ENCODE data around the gene WDR59.

- TF ChIP-seq ZNF10 (tag by site-specific recombination; IDR thresholded peaks at IDR 0.05) (no peak), GLI4 (tag by site-specific recombination; IDR thresholded peaks at IDR 0.05) (no peak), CTCF (tag by site-specific recombination; IDR thresholded peaks at IDR 0.05) (no peak), ZNF624 (tag by site-specific recombination; IDR thresholded peaks at IDR 0.05) (no peak), IKZF3 (tag by site-specific recombination; IDR thresholded peaks at IDR 0.05) (no peak), ZNF449 (tag by site-specific recombination; IDR thresholded peaks at IDR 0.05) (no peak), ZNF426 (tag by site-specific recombination; IDR thresholded peaks at IDR 0.05) (no peak), ZNF24 (tag by site-specific recombination; IDR thresholded peaks at IDR 0.05) (no peak), ZNF37A (tag by site-specific recombination; IDR thresholded peaks at IDR 0.05) (no peak)
- TF ChIP-seq, protein P1, sequence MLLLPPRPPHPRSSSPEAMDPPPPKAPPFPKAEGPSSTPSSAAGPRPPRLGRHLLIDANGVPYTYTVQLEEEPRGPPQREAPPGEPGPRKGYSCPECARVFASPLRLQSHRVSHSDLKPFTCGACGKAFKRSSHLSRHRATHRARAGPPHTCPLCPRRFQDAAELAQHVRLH (tag by site-specific recombination; IDR thresholded peaks at IDR 0.05) = no peak
- TF ChIP-seq, protein P2, sequence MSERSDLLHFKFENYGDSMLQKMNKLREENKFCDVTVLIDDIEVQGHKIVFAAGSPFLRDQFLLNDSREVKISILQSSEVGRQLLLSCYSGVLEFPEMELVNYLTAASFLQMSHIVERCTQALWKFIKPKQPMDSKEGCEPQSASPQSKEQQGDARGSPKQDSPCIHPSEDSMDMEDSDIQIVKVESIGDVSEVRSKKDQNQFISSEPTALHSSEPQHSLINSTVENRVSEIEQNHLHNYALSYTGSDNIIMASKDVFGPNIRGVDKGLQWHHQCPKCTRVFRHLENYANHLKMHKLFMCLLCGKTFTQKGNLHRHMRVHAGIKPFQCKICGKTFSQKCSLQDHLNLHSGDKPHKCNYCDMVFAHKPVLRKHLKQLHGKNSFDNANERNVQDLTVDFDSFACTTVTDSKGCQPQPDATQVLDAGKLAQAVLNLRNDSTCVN (tag by site-specific recombination; optimal IDR thresholded peaks at IDR 0.05) = no peak
Measured at GRCh38 chr16:74990832-74991231, 5.9 kb upstream of the WDR59 start.

Data from HEK293 (cell line).